Activated naive CD8-positive, alpha-beta T cell (primary cell): Measurements from ENCODE around the gene IL1RAPL2.

Source experiments
- H3K27ac Mint-ChIP-seq: one replicate; pipeline ENCODE4 v1.8.0; 2021; ENCODE audit warnings: mixed read lengths
- H3K27me3 Mint-ChIP-seq: one replicate; pipeline ENCODE4 v1.8.0; 2021; ENCODE audit warnings: mixed read lengths
- H3K36me3 Mint-ChIP-seq: one replicate; pipeline ENCODE4 v1.8.0; 2021; ENCODE audit warnings: mixed read lengths
- H3K4me1 Mint-ChIP-seq: one replicate; pipeline ENCODE4 v1.8.0; 2021; ENCODE audit warnings: low read depth, mixed read lengths
- H3K4me3 Mint-ChIP-seq: one replicate; pipeline ENCODE4 v1.8.0; 2021; ENCODE audit warnings: mild to moderate bottlenecking, mixed read lengths
- H3K9me3 Mint-ChIP-seq: one replicate; pipeline ENCODE4 v1.8.0; 2021; ENCODE audit warnings: low read depth, mixed read lengths

The IL1RAPL2 gene

GRCh38 chrX:105711805-105712204 is 1145.8 kb downstream of the IL1RAPL2 start:
- H3K36me3 Mint-ChIP-seq = no peaks in the 10 kb centered on the region
- no peaks in the 10 kb centered on the region for H3K9me3 Mint-ChIP-seq
- no peak overlapping the region for H3K27ac Mint-ChIP-seq
- H3K4me1 Mint-ChIP-seq = no peaks in the 10 kb centered on the region
- H3K27me3 Mint-ChIP-seq = no peaks in the 10 kb centered on the region
- no peak overlapping the region for H3K4me3 Mint-ChIP-seq

DNA sequence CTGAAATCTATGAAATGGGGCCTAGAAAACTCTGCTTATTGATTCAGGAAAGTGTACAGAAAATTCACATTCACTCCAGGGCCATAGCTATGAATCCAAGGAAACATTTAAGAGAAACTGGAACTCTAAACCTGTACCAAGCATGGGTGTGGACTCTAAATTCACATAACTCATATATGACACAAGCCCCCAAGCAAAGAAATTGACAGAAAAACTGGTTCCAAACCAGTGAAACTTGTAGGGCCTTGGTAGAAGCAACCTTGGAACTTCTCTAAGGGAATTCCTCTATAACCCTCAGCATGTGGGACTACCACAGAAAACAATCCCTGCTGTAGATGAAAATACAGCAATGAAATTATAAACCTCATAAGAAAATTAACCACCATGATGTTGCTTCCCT is 1149.7 kb downstream of the IL1RAPL2 start:
- no peaks in the 10 kb centered on the region for H3K4me1 Mint-ChIP-seq
- H3K27ac Mint-ChIP-seq = no peak overlapping the region
- H3K4me3 Mint-ChIP-seq = no peak overlapping the region
- H3K9me3 Mint-ChIP-seq = no peaks in the 10 kb centered on the region
- H3K27me3 Mint-ChIP-seq = no peaks in the 10 kb centered on the region
- no peaks in the 10 kb centered on the region for H3K36me3 Mint-ChIP-seq

GRCh38 chrX:105723966-105724735 is 1158.2 kb downstream of the IL1RAPL2 start:
- Mint-ChIP-seq H3K4me3 (no peak overlapping the region), H3K36me3 (no peaks in the 10 kb centered on the region), H3K27me3 (no peaks in the 10 kb centered on the region), H3K9me3 (no peaks in the 10 kb centered on the region), H3K27ac (no peak overlapping the region), H3K4me1 (no peaks in the 10 kb centered on the region)

DNA sequence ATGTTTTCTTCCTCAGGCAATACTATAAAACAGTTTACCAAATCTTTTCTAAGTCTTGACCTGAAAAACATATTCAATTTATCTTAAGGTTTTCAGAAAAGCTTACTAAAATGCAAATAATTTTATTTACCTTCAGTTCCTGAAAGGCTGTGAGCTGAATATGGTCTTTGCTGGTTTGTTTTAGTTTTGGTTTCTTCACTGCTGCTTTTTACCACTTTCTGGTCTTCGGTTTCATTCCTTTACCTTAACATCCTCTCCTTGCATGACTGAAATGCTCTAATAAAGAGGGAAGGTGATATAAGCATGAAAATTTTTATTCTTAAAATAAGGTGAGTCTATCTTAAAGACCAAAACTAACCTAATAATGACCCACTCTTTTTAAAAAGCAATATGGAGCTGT is 1159.2 kb downstream of the IL1RAPL2 start:
- Mint-ChIP-seq H3K27me3 (no peaks in the 10 kb centered on the region), H3K4me3 (no peak overlapping the region)

DNA sequence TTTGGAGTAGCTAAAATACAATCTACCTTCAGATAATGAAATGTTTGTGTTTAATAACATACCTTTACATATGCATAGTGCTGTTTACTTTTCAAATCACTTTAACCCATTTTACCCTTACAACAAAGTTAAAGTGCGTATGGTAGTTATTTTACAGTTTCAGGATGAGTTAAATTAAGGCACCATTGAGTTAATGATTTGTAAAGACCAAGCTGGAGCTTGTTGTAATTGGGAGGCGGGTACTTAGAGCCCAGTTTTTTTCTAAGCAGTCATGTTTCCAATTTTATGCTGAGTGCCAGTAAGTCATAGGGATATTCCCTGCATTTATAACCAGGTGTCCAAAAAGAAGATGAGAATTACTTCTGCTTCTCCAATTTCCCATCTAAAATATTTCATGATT is 1172.2 kb downstream of the IL1RAPL2 start:
- H3K36me3 Mint-ChIP-seq = no peaks in the 10 kb centered on the region
- H3K4me1 Mint-ChIP-seq = no peaks in the 10 kb centered on the region
- no peak overlapping the region for H3K4me3 Mint-ChIP-seq
- no peaks in the 10 kb centered on the region for H3K27me3 Mint-ChIP-seq
- H3K27ac Mint-ChIP-seq = no peak overlapping the region
- peaks cover 5% of the 10 kb centered on the region for H3K9me3 Mint-ChIP-seq

More for the DNA sequence above, 1159.2 kb downstream of the IL1RAPL2 start:
- Mint-ChIP-seq H3K4me1 (no peaks in the 10 kb centered on the region), H3K27ac (no peak overlapping the region), H3K36me3 (no peaks in the 10 kb centered on the region), H3K9me3 (no peaks in the 10 kb centered on the region)

DNA sequence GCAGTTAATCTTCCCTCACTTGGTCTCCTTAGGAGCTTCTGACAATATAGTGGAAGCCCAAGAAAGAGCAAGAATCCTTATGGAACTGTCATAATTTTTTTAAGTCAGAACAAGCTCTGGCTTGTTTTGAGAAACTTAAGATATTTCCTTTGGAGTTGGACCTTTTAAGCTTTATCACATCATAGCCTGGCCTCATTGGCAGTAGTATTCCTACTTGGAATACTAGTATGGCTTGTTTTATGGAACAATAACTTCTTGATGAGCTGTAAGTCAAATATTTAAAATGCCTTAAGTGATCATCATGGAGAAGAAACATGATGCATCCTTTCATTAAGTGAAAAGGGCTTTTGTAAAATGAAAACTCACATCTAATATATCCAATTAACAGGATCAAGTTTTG is 1178.3 kb downstream of the IL1RAPL2 start:
- Mint-ChIP-seq H3K4me1 (no peaks in the 10 kb centered on the region), H3K9me3 (peaks cover 5% of the 10 kb centered on the region), H3K36me3 (no peaks in the 10 kb centered on the region), H3K27me3 (no peaks in the 10 kb centered on the region), H3K27ac (no peak overlapping the region), H3K4me3 (no peak overlapping the region)

GRCh38 chrX:105744946-105745345 is 1178.9 kb downstream of the IL1RAPL2 start:
- peaks cover 5% of the 10 kb centered on the region for H3K9me3 Mint-ChIP-seq
- no peaks in the 10 kb centered on the region for H3K36me3 Mint-ChIP-seq
- no peak overlapping the region for H3K27ac Mint-ChIP-seq
- H3K4me1 Mint-ChIP-seq = no peaks in the 10 kb centered on the region
- H3K27me3 Mint-ChIP-seq = no peaks in the 10 kb centered on the region
- H3K4me3 Mint-ChIP-seq = no peak overlapping the region

DNA sequence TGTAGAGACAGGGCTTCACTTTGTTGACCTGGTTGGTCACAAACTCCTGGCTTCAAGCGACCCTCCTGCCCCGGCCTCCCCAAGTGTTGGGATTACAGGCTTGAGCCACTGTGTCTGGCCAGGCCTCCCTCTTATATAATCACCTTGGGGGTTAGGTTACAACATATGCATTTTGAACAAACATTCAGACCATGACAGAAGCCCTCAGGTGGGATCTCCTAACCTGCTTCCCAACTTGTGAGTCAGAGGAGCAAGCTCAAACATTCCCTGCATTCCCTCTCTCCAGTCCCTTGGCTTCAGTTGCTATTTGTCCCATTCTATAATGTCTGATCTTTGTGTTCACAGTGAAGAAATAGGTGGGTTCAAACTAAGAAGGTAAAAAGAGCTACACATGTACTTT is 1179.9 kb downstream of the IL1RAPL2 start:
- Mint-ChIP-seq H3K9me3 (peaks cover 5% of the 10 kb centered on the region), H3K36me3 (no peaks in the 10 kb centered on the region), H3K27me3 (no peaks in the 10 kb centered on the region), H3K4me3 (no peak overlapping the region), H3K4me1 (no peaks in the 10 kb centered on the region), H3K27ac (no peak overlapping the region)

- Mint-ChIP-seq H3K4me1 (no peaks in the 10 kb centered on the region), H3K4me3 (no peak overlapping the region), H3K27me3 (no peaks in the 10 kb centered on the region), H3K36me3 (no peaks in the 10 kb centered on the region), H3K27ac (no peak overlapping the region), H3K9me3 (peaks cover 7% of the 10 kb centered on the region)
Measured at GRCh38 chrX:105752338-105752956, 1186.4 kb downstream of the IL1RAPL2 start.

DNA sequence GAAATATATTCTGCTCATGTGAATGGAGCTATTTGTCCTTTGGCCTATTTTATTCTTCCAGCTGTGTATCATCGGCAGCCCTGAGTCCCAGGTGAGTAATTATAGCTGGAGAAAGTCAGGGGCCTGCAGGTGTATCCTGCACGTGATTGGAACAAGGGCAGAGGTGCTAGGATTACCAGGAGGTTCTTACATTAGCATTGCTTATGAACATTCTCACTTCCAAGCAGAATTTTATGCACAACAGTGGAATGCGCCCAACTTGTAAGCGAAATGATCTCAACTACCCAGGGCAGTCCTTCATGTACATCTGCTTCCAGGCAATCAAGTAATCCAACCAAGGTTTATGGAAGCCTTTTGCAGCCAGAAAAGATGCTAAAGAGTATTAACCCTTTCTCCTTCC is 1187.4 kb downstream of the IL1RAPL2 start:
- Mint-ChIP-seq H3K9me3 (peaks cover 7% of the 10 kb centered on the region), H3K36me3 (no peaks in the 10 kb centered on the region), H3K27ac (no peak overlapping the region), H3K27me3 (no peaks in the 10 kb centered on the region), H3K4me3 (no peak overlapping the region), H3K4me1 (no peaks in the 10 kb centered on the region)

DNA sequence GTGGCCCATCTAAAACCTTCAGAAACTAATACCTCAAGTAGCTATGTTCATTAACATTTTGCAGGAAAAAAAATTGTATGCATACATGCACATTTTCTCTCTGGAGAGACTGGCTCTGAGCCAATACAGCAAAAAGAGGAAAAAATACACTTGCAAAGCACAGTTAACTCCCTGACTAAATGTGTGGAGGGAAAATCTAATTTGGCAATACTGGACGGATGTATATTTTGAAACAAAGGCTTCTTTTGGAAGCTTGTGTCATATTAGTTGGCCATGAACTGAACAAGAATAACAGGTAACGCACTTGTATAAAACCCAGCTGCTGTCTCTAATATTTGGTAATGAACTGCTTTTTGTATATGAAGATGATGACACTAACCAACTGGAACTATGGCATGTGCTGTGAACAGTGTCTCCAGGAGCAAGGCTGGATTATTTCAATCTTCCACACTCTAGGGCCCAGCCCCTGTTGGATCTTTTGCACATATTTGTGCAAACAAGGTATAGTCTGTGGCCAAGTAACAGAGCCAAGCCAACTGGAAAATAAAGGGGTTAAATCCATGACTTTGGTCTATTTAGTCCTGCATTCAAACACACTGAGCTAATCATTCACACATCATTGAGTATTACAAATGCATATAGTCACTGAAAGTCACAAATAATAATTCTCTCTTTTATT is 1188.4 kb downstream of the IL1RAPL2 start:
- no peaks in the 10 kb centered on the region for H3K4me1 Mint-ChIP-seq
- H3K36me3 Mint-ChIP-seq = no peaks in the 10 kb centered on the region
- H3K4me3 Mint-ChIP-seq = no peak overlapping the region
- no peak overlapping the region for H3K27ac Mint-ChIP-seq
- H3K27me3 Mint-ChIP-seq = no peaks in the 10 kb centered on the region
- H3K9me3 Mint-ChIP-seq = peaks cover 7% of the 10 kb centered on the region

GRCh38 chrX:105755109-105755508 is 1189.1 kb downstream of the IL1RAPL2 start:
- Mint-ChIP-seq H3K4me3 (no peak overlapping the region), H3K9me3 (peaks cover 7% of the 10 kb centered on the region), H3K27ac (no peak overlapping the region), H3K4me1 (no peaks in the 10 kb centered on the region), H3K36me3 (no peaks in the 10 kb centered on the region), H3K27me3 (no peaks in the 10 kb centered on the region)

GRCh38 chrX:105758754-105759153 is 1192.8 kb downstream of the IL1RAPL2 start:
- Mint-ChIP-seq H3K9me3 (peaks cover 7% of the 10 kb centered on the region), H3K27ac (no peak overlapping the region), H3K36me3 (no peaks in the 10 kb centered on the region), H3K4me3 (no peak overlapping the region), H3K27me3 (no peaks in the 10 kb centered on the region), H3K4me1 (no peaks in the 10 kb centered on the region)

- H3K27ac Mint-ChIP-seq = no peak overlapping the region
- no peak overlapping the region for H3K4me3 Mint-ChIP-seq
- no peaks in the 10 kb centered on the region for H3K27me3 Mint-ChIP-seq
- H3K9me3 Mint-ChIP-seq = peaks cover 7% of the 10 kb centered on the region
- H3K36me3 Mint-ChIP-seq = no peaks in the 10 kb centered on the region
- H3K4me1 Mint-ChIP-seq = no peaks in the 10 kb centered on the region
Measured at GRCh38 chrX:105759598-105759997, 1193.6 kb downstream of the IL1RAPL2 start.

DNA sequence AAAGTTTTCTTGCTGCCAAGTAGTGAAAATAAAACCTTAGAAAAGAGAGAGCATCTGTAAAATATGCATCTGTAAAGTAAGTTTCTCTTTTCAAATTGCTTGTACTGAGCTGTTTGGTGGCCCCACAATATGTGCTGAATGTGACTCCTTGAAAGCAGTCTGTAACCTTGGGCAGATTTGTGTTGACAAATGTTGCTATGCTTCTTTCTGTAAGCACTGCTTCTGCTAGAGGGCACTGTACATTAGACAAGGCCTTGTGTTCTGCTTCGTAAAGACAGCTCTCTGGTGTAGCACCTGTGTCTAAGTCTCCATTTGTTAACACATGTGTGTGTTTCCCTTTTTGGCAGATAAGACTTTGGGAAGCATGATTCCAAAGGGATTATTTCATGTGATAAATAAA is 1199.7 kb downstream of the IL1RAPL2 start:
- Mint-ChIP-seq H3K4me3 (no peak overlapping the region), H3K36me3 (no peaks in the 10 kb centered on the region), H3K4me1 (no peaks in the 10 kb centered on the region), H3K27ac (no peak overlapping the region), H3K27me3 (no peaks in the 10 kb centered on the region), H3K9me3 (no peaks in the 10 kb centered on the region)
